Measurements from ENCODE around the gene RUNX1. TPM values are rescaled to one million over a fixed set of nuclear protein-coding genes. Genes with fewer than 3 reads are reported as not detected.

The RUNX1 gene
- polyA plus RNA-seq, 1 of the 3 experiments (the other 2 are of a cell fraction) = 17.1 TPM

DNA sequence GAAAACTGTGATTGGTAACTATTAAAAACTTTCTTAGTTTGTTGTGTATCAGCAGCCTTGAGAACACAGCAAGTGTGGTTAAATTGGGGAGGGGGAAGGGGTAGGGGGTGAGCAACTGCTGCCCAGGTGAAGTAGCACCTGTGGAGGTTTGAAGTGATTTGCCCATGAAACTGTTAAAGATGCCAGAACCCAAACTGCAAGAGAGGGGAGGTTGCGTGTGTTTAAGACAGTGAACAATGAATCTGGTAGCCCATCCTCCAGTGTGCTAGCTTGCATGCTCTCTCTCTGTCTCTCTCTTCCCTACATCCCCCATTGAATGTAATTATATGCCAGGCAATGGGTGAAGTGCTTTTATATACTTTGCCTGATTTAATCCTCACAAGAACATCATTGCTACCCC is 154.7 kb downstream of the RUNX1 start:
- no peaks in the 10 kb centered on the region for H3K36me3 ChIP-seq (replicated peaks in 1 of 2; ENCODE audit: control insufficient read depth in 1 of 2, insufficient read depth in 2 of 2, low read length in 1 of 2)
- 57% methylated on average over 1 of the region's 1 CpG for WGBS (ENCODE audit: low lambda C conversion rate)
- H3K79me2 ChIP-seq (ENCODE audit: insufficient read depth) = peaks cover under 1% of the 10 kb centered on the region
- no peak overlapping the region for H3K27ac ChIP-seq (ENCODE audit: low read depth in 2 of 2, low read length in 1 of 2)
- peaks cover 3% of the 10 kb centered on the region for H3F3A ChIP-seq (replicated peaks; ENCODE audit: insufficient read depth)
- TF ChIP-seq RXRA (IDR thresholded peaks at IDR 0.05; ENCODE audit: borderline replicate concordance, low read depth) = no peak
- TF ChIP-seq TCF12 (IDR thresholded peaks at IDR 0.05) = no peak
- no peak for TF ChIP-seq JUND (IDR thresholded peaks at IDR 0.05)
- TF ChIP-seq ELF1 (IDR thresholded peaks at IDR 0.05) = no peak
- no peak for TF ChIP-seq FOSL2 (IDR thresholded peaks at IDR 0.05; ENCODE audit: borderline replicate concordance, low read depth)
- TF ChIP-seq CTCF (IDR thresholded peaks at IDR 0.05) = no peak
- TF ChIP-seq CHD2 (IDR thresholded peaks at IDR 0.05; ENCODE audit: low read length, partially characterized antibody) = no peak
- TF ChIP-seq, protein P1, sequence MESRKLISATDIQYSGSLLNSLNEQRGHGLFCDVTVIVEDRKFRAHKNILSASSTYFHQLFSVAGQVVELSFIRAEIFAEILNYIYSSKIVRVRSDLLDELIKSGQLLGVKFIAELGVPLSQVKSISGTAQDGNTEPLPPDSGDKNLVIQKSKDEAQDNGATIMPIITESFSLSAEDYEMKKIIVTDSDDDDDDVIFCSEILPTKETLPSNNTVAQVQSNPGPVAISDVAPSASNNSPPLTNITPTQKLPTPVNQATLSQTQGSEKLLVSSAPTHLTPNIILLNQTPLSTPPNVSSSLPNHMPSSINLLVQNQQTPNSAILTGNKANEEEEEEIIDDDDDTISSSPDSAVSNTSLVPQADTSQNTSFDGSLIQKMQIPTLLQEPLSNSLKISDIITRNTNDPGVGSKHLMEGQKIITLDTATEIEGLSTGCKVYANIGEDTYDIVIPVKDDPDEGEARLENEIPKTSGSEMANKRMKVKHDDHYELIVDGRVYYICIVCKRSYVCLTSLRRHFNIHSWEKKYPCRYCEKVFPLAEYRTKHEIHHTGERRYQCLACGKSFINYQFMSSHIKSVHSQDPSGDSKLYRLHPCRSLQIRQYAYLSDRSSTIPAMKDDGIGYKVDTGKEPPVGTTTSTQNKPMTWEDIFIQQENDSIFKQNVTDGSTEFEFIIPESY (IDR thresholded peaks at IDR 0.05; ENCODE audit: borderline replicate concordance, low read depth) = no peak
- no peak for TF ChIP-seq MXI1 (IDR thresholded peaks at IDR 0.05; ENCODE audit: low read depth, low read length)
- no peak for TF ChIP-seq SIN3A (IDR thresholded peaks at IDR 0.05; ENCODE audit: borderline replicate concordance, low read depth, low read length)
- no peak for TF ChIP-seq MEF2A (IDR thresholded peaks at IDR 0.05; ENCODE audit: borderline replicate concordance, low read depth)
- no peak for TF ChIP-seq TEAD4 (IDR thresholded peaks at IDR 0.05; ENCODE audit: borderline replicate concordance, insufficient read depth)
- no peak for TF ChIP-seq RAD21 (IDR thresholded peaks at IDR 0.05; ENCODE audit: low read length)
- no peak for TF ChIP-seq EZH2phosphoT487 (IDR thresholded peaks at IDR 0.05; ENCODE audit: borderline replicate concordance, low read depth)
- TF ChIP-seq, protein P2, sequence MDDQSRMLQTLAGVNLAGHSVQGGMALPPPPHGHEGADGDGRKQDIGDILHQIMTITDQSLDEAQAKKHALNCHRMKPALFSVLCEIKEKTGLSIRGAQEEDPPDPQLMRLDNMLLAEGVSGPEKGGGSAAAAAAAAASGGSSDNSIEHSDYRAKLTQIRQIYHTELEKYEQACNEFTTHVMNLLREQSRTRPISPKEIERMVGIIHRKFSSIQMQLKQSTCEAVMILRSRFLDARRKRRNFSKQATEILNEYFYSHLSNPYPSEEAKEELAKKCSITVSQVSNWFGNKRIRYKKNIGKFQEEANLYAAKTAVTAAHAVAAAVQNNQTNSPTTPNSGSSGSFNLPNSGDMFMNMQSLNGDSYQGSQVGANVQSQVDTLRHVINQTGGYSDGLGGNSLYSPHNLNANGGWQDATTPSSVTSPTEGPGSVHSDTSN (IDR thresholded peaks at IDR 0.05) = no peak
- no peak for TF ChIP-seq SMC3 (IDR thresholded peaks at IDR 0.05; ENCODE audit: low read depth, low read length)
- TF ChIP-seq RFX5 (IDR thresholded peaks at IDR 0.05; ENCODE audit: low read length) = no peak
- TF ChIP-seq POLR2AphosphoS5 (IDR thresholded peaks at IDR 0.05; ENCODE audit: low read depth, low read length) = no peak
- H3K9me2 ChIP-seq = no peaks in the 10 kb centered on the region
- POLR2A ChIA-PET = no interaction called here
- DNase-seq = no peak
- CTCF ChIA-PET = interaction anchor here (0.6 to 1.9 kb wide), 2 partner anchors 406 to 506 kb away, joined by 3 to 5 read pairs; no protein-coding TSS in a partner anchor
- H3K4me1 ChIP-seq (ENCODE audit: control insufficient read depth in 1 of 2, insufficient read depth in 2 of 2, low read depth in 1 of 2, low read length in 1 of 2) = no peaks in the 10 kb centered on the region; a peak in 2 of 4 replicates
- no peak overlapping the region for H2AFZ ChIP-seq (ENCODE audit: low read depth)
- no peaks in the 10 kb centered on the region for H4K20me1 ChIP-seq (ENCODE audit: insufficient read depth)
- no peaks in the 10 kb centered on the region for H3K27me3 ChIP-seq (ENCODE audit: insufficient read depth)
- no peak overlapping the region for H3K4me2 ChIP-seq
- no peak overlapping the region for H3K4me3 ChIP-seq (ENCODE audit: low read depth in 2 of 2, low read length in 1 of 2)
- no peaks in the 10 kb centered on the region for H3K9me3 ChIP-seq
- no peak overlapping the region for H3K9ac ChIP-seq
